Measurements from ENCODE around the gene MB. TPM values are rescaled to one million over a fixed set of nuclear protein-coding genes. Genes with fewer than 3 reads are reported as not detected.

MB gene
- total RNA-seq, 1 experiment from 2014 or later = 0.77 TPM

DNA sequence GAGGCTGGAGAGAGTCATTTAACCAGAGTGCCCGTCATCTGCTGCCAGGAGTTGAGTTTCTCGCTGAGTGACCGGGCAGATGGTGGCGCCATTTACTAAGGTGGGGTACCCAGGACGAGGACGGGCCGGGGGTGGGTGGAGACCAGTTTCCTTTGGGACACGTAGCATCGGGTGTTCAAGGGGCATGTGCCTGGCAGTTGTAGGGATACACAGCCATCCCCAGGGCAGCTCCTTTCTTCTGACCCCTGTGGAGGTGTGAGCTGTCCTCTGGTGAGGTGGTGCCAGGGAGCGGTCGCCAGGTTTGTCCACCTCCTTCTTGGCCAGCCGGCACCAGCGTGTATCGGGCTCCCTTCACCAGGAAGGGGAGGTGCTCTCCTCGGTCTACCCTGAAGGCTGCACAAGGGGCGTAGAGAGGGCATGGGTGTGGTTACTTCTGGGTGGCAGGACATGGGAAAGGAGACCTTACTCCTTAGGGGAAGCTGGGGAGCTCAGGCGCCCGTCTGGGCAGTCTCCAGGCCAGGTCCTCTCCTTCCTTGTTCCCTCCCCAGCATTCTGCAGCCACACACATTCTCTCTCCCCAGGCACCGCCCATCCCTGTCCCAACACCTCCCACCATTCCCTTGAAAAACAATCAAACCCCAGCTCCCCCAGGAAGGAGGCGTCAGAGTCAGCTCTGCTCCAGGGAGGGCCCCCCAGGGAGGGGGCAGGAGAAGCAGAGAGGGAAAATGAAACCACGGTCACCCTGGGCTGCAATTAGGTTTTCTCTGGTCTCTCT, 10.3 kb upstream of the MB start:
- Mint-ChIP-seq H3K27ac (ENCODE audit: unreplicated experiment) (peak overlapping the region; percentile 78), H3K4me1 (ENCODE audit: low read depth, unreplicated experiment) (peaks cover 18% of the 10 kb centered on the region), H3K9me3 (ENCODE audit: unreplicated experiment) (no peaks in the 10 kb centered on the region), H3K27me3 (ENCODE audit: insufficient read depth, unreplicated experiment) (no peaks in the 10 kb centered on the region), H3K36me3 (ENCODE audit: insufficient read depth, unreplicated experiment) (no peaks in the 10 kb centered on the region), H3K4me3 (ENCODE audit: unreplicated experiment) (peak overlapping the region; percentile 79)
- peak; percentile 76 to 79 for DNase-seq
- Histone ChIP-seq H3K4me3 (ENCODE audit: low read depth, low read length) (peak overlapping the region; percentile 65), H3K27me3 (replicated peaks; ENCODE audit: control insufficient read depth, insufficient read depth, low read length) (no peaks in the 10 kb centered on the region; the same call in 1 of the 2 replicates), H3K9me3 (no peaks in the 10 kb centered on the region), H3K36me3 (ENCODE audit: control insufficient read depth, insufficient read depth, low read length) (no peaks in the 10 kb centered on the region), H3K4me1 (peaks cover 8% of the 10 kb centered on the region)
- BruUV-seq (replicated peaks) = no TSS peak
- intact Hi-C loops (cut with micrococcal nuclease; ENCODE audit: unreplicated experiment) = loop anchor here (1.0 kb wide), 3 partner anchors 112 to 294 kb away; no protein-coding TSS in a partner anchor
- POLR2A ChIA-PET = interaction anchor here (0.6 kb wide), 1 partner anchor 21 kb away, joined by 3 read pairs; no protein-coding TSS in a partner anchor
- CTCF ChIA-PET = interaction anchor here (0.6 to 1.4 kb wide), 2 partner anchors 21 to 390 kb away, joined by 5 to 7 read pairs; partner anchors contain the start of gene APOL6
- TF ChIP-seq CTCF (IDR thresholded peaks at IDR 0.05; ENCODE audit: insufficient read depth in 1 of 2, low read depth in 1 of 2, low read length in 1 of 2, severe bottlenecking in 1 of 2, unreplicated experiment in 1 of 2) = peak in 1 of 2 experiments; percentile 68

DNA sequence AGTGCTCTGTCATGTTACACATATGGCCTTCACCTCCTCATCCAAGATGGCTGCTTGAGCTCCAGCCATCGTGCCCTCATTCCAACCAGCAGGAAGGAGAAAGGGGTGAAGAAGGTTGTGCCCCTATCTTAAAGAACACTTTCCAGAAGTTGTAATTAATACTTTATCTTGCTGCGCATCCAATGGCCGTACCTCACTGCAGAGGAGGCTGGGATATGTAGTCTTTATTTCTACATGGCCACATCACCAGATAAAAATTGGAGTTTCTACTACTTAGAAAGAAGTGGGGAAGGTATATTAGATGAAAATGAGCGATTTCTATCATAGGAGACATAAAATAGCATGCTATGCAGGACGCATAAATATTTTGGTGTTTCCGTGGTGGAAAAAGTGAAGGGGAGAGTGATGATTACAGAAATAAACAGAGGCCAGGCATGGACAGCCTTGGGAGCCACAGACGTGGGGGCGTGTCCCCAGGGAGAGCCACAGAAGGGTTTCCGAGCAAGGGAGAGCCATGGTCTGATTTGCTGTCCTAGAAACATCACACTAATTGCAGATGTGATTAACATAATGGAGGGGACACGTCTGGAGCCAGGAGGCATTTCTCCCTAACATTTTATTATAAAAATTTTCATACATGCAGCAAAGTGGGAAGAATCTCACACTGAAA, 8.8 kb upstream of the MB start:
- H3K4me1 ChIP-seq = peaks cover 14% of the 10 kb centered on the region
- POLR2A ChIA-PET = no interaction called here

More for the DNA sequence above, 8.8 kb upstream of the MB start:
- H3K4me3 ChIP-seq (ENCODE audit: low read depth, low read length) = no peak overlapping the region
- H3K9me3 ChIP-seq = no peaks in the 10 kb centered on the region
- H3K36me3 ChIP-seq (ENCODE audit: control insufficient read depth, insufficient read depth, low read length) = no peaks in the 10 kb centered on the region
- H3K27me3 Mint-ChIP-seq (ENCODE audit: insufficient read depth, unreplicated experiment) = no peaks in the 10 kb centered on the region
- intact Hi-C loops (cut with micrococcal nuclease; ENCODE audit: unreplicated experiment) = no loop called here
- no peak overlapping the region for H3K27ac Mint-ChIP-seq (ENCODE audit: unreplicated experiment)
- H3K27me3 ChIP-seq (replicated peaks; ENCODE audit: control insufficient read depth, insufficient read depth, low read length) = no peaks in the 10 kb centered on the region; the same call in 1 of the 2 replicates
- H3K4me1 Mint-ChIP-seq (ENCODE audit: low read depth, unreplicated experiment) = peaks cover 18% of the 10 kb centered on the region
- no TSS peak for BruUV-seq (replicated peaks)
- no peaks in the 10 kb centered on the region for H3K9me3 Mint-ChIP-seq (ENCODE audit: unreplicated experiment)
- no peak for DNase-seq
- CTCF ChIA-PET = no interaction called here
- H3K36me3 Mint-ChIP-seq (ENCODE audit: insufficient read depth, unreplicated experiment) = no peaks in the 10 kb centered on the region
- no peak overlapping the region for H3K4me3 Mint-ChIP-seq (ENCODE audit: unreplicated experiment)
- TF ChIP-seq CTCF (IDR thresholded peaks at IDR 0.05; ENCODE audit: insufficient read depth in 1 of 2, low read depth in 1 of 2, low read length in 1 of 2, severe bottlenecking in 1 of 2, unreplicated experiment in 1 of 2) = no peak

Measured in Caco-2 (cell line).